Medulla oblongata (tissue), 1 donor: ENCODE measurements around the gene PRSS53.
A peak's percentile ranks its signal among the peaks of the same experiment; 100 is the strongest.
"Not testable (repeated sequence)": the region's sequence is repeated elsewhere in the genome, so short reads cannot be mapped to it uniquely, and the experiment has no call there.

Experiments
- DNase-seq: peaks from one replicate; pipeline ENCODE4 v3.0.0-alpha.2; 2015; ENCODE audit errors: extremely low spot score

Gene PRSS53

GRCh38 chr16:31088459-31089183, at the start of gene PRSS53:
TSS of gene PRSS53 (minus strand) at chr16:31088943. CDS start at chr16:31088809, 134 bp downstream.
- no peak for DNase-seq

- DNase-seq: not testable (repeated sequence)
Observed at GRCh38 chr16:31136822-31137499, 48.2 kb upstream of the PRSS53 start.

GRCh38 chr16:31136287-31136662, 47.5 kb upstream of the PRSS53 start:
- DNase-seq: no peak

DNA sequence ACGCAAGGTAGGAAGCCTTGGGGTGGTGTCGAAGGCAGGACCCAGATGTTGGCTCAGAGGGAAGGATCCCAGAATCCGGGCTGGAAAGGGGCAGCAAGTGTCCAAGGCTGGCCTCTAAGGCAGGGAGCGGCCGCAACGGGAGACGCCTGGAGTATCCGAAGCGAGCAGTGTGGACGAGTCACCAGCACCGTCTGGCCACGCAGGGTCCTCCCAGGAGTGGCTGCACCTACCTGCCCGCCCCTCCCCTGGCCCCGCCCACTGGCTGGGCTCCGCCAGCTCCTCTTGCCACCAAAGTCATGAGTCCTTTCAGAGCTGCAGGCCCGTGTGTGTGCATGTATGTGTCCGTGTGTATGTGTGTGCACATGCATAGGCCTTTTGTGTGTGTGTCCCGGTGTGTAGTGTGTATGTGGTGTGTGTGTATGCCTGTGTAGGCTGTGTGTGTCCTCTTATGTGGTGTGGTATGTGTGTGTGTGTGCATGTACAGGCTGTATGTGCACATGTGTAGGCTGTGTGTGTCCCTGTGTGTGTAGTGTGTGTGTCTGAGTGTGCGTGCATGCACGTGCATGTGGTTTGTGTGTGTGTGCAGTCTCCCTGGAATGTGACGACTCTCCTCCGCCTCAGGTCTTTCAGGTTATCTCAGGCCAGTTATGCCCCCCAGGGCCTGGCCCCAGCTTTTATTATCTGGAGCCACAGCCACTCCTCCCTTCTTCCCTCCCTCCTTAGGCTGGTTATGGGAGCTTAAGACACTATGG, 47.0 kb upstream of the PRSS53 start, which contains the start of gene PRSS8:
TSS of gene PRSS8 (minus strand) at position 193 of the 752 bp plus-strand sequence. CDS start 229 bp downstream, outside the sequence.
- DNase-seq: no peak

GRCh38 chr16:31134625-31135534, 46.1 kb upstream of the PRSS53 start:
- no peak for DNase-seq

DNA sequence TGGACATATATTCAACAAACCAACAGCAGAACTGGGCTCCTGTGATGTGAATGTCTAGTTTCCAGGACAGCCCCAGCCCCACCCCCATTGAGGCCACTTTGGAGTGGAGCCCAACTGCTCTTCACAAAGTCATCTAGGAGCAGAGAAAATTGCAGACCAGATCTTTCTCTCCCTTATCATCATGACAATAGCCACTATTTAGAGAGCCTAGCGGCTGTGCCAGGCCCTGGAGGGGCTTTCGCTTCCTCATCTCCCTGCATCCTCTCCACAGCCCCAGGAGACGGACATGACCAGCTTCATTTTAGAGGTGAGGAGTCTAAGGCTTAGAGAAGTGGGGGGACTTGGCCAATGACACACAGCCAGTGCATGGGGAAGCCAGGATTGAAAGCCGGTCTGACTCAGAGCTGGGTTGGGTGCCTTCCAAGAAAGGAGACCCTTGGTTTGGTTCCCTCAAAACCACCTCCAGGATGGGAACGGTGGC, 45.4 kb upstream of the PRSS53 start:
- DNase-seq: peak; percentile 29

- no peak for DNase-seq
Observed at GRCh38 chr16:31133046-31133501, 44.3 kb upstream of the PRSS53 start.

DNA sequence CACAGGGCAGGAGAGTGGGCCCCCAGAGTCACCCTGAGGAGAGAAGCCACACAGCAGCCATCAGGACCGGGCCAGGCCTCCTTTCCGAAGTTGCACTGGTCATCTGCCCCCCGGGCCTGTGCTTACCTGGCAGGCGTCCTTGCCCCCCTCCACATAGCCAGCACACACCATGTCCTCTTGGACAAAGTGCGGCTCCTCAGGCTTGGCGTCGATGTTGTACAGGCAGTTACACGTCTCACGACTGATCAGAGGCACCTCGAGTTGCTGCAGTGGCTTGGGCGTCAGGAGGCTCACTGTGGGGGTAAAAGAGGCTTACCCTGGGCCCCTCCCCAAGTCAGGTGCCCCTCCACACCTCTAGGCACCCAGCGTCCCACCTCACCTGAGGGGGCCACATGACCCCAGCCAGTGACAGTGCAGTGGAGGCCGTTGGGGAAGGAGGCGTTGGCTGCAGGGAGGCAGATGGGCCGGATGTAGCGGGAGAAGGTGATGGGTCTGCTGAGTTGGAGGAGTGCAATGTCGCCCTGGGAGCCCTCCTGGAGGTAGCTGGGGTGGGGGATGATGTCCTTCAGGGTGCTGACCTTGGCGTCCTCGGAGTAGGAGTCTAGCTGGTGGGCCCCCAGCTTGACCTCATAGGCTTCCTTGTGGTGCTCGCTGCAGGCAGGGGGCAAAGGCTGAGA, 43.7 kb upstream of the PRSS53 start:
- no peak for DNase-seq

GRCh38 chr16:31131841-31132271, 43.1 kb upstream of the PRSS53 start:
- no peak for DNase-seq

DNA sequence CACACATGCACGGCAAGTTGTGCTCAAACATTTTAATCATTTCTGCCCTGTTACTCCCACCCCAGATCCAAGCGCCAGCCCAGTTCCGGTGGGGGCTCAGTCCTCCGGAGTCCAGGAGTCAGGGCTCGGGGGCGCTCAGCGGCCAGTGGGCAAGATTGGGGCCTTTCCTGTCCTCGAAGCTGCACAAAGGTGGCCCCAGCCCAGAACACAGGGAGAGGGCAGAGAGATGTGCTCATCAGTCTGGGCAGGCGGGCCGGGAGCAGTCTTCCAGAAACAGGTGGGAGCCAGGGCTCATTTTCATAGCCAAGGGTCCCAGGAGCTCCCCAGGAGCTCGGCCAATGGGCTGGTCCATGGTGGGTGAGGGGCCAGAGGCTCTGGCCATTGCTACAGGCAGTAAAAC, 42.7 kb upstream of the PRSS53 start:
- no peak for DNase-seq

DNA sequence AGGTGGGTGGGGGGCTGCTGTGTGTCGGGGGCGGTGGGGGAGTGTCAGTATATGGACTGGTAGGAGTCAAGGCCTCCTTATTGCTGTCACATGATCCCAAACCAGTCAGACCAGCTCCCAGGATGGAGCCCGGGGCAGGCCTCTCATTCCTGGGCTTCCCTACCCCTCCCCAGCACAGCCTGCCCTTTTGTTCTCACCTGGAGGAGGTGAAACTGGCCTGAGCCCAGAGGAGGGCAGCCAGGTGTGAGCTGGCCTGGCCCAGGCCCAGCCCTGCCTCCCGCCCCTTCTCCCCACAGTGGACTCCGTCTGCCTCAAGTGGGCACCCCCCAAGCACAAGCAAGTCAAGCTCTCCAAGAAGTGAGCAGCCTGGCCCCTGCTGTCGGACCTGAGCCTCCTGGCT, 42.2 kb upstream of the PRSS53 start:
- no peak for DNase-seq

DNA sequence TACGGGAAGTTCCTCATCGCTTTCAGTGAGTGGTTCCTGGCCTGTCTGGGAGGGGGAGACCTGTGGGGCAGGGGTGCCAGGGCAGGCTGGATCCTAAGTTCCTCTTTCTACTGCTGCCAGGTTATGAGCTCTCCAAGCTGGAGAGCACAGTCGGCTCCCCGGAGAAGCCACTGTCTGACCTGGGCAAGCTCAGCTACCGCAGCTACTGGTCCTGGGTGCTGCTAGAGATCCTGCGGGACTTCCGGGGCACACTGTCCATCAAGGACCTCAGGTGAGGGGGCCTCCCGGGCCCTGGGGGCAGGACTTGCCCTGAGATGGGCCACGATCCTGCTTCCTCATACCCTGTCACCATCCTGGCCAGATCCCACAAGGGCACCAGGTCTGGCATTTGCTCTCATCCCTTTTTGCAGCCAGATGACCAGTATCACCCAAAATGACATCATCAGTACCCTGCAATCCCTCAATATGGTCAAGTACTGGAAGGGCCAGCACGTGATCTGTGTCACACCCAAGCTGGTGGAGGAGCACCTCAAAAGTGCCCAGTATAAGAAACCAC, 41.7 kb upstream of the PRSS53 start:
- no peak for DNase-seq

- peak; percentile 60 for DNase-seq
Observed at GRCh38 chr16:31129568-31130335, 41.0 kb upstream of the PRSS53 start.

- peak; percentile 67 for DNase-seq
Observed at GRCh38 chr16:31128711-31129567, 40.2 kb upstream of the PRSS53 start.

DNA sequence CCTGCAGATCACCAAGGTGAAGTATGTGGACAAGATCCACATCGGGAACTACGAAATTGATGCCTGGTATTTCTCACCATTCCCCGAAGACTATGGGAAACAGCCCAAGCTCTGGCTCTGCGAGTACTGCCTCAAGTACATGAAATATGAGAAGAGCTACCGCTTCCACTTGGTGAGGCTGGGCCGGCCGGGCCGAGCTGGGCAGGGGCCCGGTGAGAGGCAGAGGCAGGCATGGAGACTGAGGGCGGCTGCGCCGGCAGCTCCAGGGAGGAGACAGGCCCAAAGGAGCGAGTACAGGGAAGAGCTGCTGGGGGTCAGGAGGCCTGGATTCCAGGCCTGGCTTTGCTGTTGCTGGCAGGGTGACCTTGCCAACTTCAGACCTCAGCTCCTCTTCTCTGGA, 38.4 kb upstream of the PRSS53 start:
- no peak for DNase-seq

DNA sequence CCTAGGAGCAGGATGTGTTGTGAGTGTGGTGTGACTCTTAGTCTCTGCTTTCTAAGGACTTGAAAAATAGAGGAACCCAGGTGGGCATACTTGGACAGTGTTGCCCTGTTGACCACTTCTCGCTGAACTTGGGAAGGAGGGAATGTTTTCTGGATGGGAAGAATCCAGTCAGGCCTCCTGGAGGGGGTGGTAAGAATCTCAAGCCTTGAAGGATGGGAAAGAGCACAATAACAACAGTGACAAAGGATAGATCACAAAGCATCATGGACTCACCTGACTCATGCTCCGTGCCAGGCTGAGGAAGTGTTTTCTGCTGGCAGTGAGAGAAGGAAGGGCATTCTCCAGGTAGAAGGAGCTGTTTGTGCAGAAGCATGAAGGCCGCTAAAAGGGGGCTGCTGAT, 37.1 kb upstream of the PRSS53 start:
- DNase-seq: no peak

GRCh38 chr16:31120129-31120528, 31.4 kb upstream of the PRSS53 start:
- no peak for DNase-seq
